HG03442 (cell line): ENCODE measurements around the gene TTLL7.
"Not testable (repeated sequence)": the region's sequence is repeated elsewhere in the genome, so short reads cannot be mapped to it uniquely, and the experiment has no call there.

ENCODE experiments used
- ATAC-seq: cut with Tn5 transposase; IDR thresholded peaks from one replicate; pipeline ENCODE4 v1.9.1; 2021; ENCODE audit warnings: mild to moderate bottlenecking, moderate library complexity; ENCODE audit not compliant: unreplicated experiment

TTLL7 gene

GRCh38 chr1:83932281-83932680 is 66.7 kb downstream of the TTLL7 start:
- no peak for ATAC-seq

- peak; percentile 75 for ATAC-seq
Measured at GRCh38 chr1:83931658-83932253, 67.2 kb downstream of the TTLL7 start.

DNA sequence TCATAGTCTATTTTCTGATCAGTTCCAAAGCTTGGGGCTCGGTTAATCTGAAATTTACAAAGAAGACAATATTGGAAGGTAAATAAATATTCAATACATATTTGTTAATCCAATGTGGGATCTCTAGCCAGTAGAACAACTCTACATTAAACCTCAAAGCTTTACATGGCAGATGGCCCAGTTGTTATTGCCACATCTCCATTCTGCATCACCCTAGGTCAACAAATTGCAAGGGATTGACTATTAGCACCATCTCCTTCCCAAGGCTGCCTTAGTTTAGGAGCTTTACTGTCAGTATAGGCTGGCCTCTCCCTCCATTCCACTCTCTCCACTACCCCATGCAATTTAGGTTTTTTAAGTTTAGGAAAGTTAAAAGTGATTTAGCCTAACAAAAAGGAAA is 69.7 kb downstream of the TTLL7 start:
- ATAC-seq = no peak

DNA sequence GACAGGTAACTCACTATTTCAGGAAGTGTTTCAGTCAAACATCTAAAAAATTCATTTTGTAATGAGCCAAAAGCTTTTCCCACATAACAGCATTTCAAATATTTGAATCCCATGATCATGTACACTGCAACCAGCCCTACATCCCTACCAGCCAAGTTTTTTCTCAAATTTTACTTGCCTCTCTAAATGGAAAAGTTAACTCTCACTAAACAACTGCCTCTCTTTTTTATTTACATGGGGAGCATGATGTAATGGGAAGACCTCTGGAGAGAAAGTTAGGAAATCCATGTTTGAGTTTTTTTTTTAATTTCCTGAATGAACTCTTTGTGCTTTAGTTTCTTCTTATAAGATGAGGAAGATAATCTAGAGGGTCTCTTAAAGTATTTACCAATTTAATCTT is 70.5 kb downstream of the TTLL7 start:
- ATAC-seq = no peak

DNA sequence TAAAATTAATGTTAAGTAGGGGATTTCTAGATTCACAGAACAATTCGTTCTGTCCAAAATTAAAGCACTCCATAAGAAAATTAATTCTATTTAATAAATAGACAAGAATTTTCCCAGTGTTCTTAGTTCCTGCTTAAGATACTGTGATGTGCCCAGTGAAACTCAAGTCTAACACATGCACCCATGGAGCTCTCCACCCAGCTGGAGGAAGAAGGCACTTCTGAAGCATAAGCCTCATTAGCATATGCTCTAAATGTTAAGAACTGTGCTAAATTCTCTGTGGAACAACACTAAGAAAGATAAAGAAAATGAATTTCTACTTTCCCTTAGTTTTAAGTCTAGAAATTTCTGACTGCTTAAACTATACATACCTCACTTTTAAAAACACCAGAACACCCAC is 71.2 kb downstream of the TTLL7 start:
- no peak for ATAC-seq

DNA sequence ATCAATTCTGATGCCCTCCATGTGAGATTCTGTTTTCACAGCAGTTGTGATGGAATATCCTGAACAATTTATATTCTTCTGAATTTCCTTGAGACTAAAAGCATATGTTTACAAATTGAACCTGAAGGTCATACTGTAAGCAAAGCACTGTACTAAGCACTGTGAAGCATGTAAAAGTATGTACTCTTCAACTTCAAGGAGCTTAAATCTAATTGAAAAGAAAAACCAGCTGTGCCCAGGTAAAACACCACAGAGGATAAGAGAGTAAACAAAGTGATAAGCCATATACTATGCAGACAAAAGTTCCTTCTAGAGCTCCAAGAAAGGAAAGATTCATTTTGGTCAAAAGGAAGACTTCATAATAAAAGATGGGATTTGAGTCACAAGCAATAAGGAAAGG is 71.9 kb downstream of the TTLL7 start:
- no peak for ATAC-seq

DNA sequence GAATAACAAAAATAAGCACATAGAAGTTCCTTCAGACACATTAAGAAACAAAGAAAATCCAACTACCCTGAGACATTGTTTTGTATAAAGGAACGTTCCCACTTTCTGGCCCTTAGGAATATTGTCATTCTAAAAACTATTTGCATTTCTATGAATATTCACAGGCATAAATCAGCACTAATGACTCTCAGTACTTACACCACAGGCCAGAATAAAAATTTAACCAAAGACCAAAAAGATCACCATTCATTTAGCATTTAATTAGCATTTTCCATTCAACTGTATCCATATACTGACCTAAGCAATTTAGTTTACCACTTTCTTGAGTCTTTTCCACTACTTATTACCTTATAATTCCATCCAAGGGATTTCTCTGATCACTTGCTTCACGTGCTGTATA is 75.4 kb downstream of the TTLL7 start:
- ATAC-seq = no peak

DNA sequence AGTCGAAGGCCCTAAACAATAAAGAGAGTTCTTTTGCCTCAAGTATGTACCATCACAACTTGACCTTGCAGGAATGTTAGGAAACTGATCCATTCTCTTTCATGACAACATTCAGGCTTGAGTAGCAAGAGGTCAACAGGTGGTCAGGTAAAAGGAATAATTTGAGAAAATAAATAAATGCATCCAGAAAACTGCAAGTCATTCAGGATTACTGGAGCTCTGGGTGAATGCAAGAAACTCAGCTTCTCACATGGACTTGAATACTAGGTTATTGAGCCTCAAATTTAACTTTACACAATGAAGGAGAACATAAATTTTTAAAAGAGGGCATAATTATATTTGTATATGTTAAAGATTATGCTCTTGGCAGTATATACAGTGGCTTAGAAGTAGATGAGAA is 76.5 kb downstream of the TTLL7 start:
- ATAC-seq = no peak

- ATAC-seq = no peak
Measured at GRCh38 chr1:83920320-83920719, 78.6 kb downstream of the TTLL7 start.

DNA sequence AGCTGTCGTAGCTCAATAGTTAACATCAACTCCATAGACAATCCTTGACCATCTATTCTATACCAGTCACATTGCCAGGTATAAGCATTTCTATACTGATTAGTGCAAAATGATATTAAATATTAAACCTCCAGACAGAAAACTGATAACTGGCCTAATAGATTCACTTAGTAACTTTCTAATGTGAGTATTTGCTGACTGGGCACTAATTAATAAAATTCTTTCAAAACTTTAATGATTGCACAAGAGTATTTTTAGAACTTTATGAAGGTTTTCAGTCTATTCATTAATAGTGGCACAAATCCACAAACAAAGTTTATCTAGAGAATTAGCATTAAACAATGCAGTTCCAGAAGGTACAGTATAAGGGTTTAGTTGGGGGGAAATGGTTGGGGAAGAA is 79.1 kb downstream of the TTLL7 start:
- no peak for ATAC-seq

DNA sequence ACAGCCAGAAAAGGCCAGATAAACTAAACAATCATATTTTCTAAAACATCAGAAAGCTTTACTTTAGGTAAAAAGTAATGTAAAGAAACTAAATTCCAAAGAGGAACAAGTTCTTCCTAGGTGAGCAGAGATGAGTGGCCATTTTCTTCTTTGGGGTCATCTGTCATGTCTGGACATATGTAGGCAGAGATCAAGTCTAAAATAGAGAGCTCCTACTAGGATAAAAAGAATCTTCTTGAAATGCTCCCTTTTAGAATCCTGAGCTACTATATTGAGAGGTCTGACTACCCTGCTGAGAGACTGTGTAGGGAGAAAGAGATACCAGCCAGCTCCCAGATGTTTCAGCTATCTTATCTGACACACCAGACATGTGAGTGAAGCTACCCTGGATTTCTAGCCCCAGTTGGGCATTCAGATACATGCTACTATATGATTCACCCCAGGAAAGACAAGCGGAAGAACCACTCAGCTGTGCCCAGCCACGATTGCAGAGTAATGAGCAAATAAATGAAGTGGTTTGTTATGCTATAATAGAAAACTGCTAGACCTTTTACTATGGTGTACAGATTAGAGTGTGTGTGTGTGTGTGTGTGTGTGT is 80.1 kb downstream of the TTLL7 start:
- ATAC-seq = no peak

DNA sequence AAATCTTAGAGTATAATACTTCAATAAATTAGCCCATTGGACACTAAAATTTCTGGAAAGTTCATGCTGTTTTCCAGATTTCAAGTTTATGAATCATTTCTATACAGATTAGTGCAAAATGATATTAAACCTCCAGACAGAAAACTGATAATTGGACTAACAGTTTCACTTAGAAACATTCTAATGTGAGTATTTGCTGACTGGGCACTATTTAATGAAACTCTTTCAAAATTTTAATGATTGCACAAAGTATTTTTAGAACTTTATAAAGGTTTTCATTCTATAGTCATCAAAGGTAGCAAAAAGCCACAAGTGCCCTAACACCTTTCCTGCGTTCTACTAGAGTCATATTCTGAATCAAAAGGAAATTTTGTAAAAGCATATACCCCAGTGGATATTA is 81.0 kb downstream of the TTLL7 start:
- no peak for ATAC-seq

- not testable (repeated sequence) for ATAC-seq
Measured at GRCh38 chr1:83916094-83916493, 82.8 kb downstream of the TTLL7 start.

DNA sequence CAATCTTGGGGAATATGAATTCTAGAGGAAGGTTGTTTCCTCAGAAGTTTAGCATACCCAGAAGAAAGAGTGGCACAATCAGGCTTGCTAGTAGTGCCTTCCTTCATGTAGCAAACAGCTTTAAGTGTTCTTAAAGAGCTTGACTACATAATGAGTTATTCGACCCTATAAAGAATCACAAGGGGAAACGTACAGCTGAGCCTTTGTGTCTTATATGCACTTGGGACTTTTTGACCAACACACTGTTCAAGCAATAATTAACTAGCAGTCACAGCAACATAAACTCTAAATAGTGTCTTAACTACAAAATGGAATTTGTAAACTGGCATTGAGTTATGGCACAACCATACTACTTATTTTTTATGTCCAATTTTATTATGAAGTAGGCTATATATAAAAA is 86.1 kb downstream of the TTLL7 start:
- no peak for ATAC-seq

DNA sequence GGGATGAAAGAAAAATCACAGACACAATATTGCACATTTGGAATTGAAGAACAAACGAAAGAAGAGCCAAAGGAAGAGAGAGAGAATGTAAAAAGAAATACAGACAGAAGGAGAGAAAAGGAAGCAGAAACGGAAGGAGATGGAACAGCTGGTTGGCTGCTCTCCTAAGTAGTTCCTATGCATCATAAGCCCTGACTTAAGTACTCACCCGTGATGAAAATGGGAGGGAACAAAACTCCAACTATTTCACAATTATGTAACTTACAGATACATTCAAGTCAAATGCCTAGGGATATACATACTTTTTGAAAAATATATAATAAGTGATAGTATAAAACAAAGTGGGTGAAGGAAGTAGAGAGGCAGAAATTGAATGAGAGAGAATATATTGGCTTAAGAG is 88.5 kb downstream of the TTLL7 start:
- no peak for ATAC-seq

DNA sequence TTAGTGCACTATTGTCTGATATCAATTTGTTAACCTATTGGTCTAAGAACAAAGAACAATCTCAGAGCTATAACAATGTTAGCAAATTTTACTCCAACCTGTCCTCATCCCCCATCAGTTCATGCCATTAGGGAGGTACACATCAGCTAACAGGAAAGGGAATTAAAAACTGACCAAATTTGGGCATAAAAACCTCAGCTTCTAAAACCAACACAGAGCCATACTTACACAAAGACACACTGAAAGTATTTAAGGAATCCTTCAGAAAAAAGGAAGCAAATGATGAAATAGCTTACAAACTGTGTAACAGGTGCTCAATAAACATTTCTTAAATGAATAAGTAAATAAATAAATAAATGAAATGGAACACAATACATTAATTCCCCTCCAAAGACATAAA is 89.2 kb downstream of the TTLL7 start:
- ATAC-seq = no peak

- ATAC-seq = peak; percentile 66
Measured at GRCh38 chr1:83905315-83905907, 93.5 kb downstream of the TTLL7 start.

GRCh38 chr1:83901547-83902155 is 97.3 kb downstream of the TTLL7 start:
- no peak for ATAC-seq

- no peak for ATAC-seq
Measured at GRCh38 chr1:83900524-83900923, 98.4 kb downstream of the TTLL7 start.

- no peak for ATAC-seq
Measured at GRCh38 chr1:83897516-83897915, 101.4 kb downstream of the TTLL7 start.

GRCh38 chr1:83896299-83896698 is 102.6 kb downstream of the TTLL7 start:
- no peak for ATAC-seq

DNA sequence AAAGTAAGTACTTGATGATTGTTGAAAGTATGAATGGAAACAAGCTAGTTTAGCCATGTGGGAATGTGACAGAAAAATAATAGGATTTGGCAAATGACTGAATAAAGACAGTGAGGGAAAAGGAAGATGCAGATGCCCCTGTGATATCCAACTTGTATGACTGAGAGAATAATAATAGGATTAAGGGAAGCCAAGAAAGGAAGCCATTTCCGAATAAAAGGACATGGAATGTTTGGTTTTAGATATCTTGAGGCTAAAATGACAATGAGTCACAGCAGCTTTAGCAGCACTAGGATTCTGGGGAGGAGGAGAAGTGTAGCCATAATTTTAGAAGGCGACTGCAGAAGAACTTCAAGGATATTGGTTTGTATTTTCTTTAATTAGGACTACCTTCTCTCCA is 109.2 kb downstream of the TTLL7 start:
- no peak for ATAC-seq
